Ectodermal cell (in vitro differentiated cells): ENCODE measurements around the gene FAM222B.
"Not testable (repeated sequence)": the region's sequence is repeated elsewhere in the genome, so short reads cannot be mapped to it uniquely, and the experiment has no call there.

Experiments
- H3K27ac ChIP-seq: 2 replicates; pipeline ENCODE4 v1.7.0; 2013; ENCODE audit warnings: mild to moderate bottlenecking, low read depth, low read length; ENCODE audit not compliant: insufficient read depth, poor library complexity, severe bottlenecking
- H3K27me3 ChIP-seq: 2 replicates; pipeline ENCODE4 v1.7.0; 2013; ENCODE audit warnings: mild to moderate bottlenecking, low read length; ENCODE audit not compliant: insufficient read depth, control insufficient read depth, poor library complexity, severe bottlenecking
- H3K36me3 ChIP-seq: one replicate; pipeline ENCODE4 v1.7.0; 2013; ENCODE audit warnings: low read length; ENCODE audit not compliant: control insufficient read depth, insufficient read depth
- H3K4me1 ChIP-seq: one replicate; pipeline ENCODE4 v1.7.0; 2013; ENCODE audit warnings: low read length; ENCODE audit not compliant: control insufficient read depth, insufficient read depth
- H3K4me3 ChIP-seq: 2 replicates; pipeline ENCODE4 v1.7.0; 2013; ENCODE audit warnings: low read depth, low read length, control low read depth; ENCODE audit not compliant: insufficient read depth
- H3K9me3 ChIP-seq: 2 replicates; pipeline ENCODE4 v1.7.0; 2013; ENCODE audit warnings: mild to moderate bottlenecking, low read length, moderate library complexity; ENCODE audit not compliant: control insufficient read depth
- WGBS, 2 experiments: methylation state at CpG; one replicate each; pipeline ENCODE4 v1.1.7; 2013; ENCODE audit warnings: missing lambda C conversion rate in 2 of 2; 5-methylcytosine and 5-hydroxymethylcytosine counted together

Gene FAM222B

DNA sequence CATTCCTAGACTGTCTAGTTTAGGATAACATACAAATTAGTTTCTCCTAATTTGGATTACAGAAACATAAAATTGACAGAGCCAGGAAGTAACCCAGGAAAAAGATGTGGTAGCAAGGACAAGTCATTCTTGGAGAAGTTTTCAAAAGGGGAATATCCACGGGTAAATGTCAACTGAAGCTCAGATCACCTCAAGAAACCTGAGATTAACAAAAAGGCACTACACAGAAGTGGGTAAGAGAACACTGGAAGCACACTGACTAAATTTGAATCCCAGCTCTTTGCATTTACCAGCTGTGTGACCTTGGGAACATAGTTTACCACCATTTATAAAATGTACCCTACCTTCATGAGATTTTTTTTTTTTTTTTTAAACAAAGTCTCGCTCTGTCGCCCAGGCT, 59.4 kb downstream of the FAM222B start:
- H3K9me3 ChIP-seq = no peaks in the 10 kb centered on the region
- H3K4me1 ChIP-seq = no peaks in the 10 kb centered on the region
- WGBS, 2 experiments = 94% methylated on average over 3 of the region's 3 CpGs
- no peaks in the 10 kb centered on the region for H3K27me3 ChIP-seq
- H3K36me3 ChIP-seq = peaks cover 3% of the 10 kb centered on the region
- H3K27ac ChIP-seq = no peak overlapping the region
- no peak overlapping the region for H3K4me3 ChIP-seq

DNA sequence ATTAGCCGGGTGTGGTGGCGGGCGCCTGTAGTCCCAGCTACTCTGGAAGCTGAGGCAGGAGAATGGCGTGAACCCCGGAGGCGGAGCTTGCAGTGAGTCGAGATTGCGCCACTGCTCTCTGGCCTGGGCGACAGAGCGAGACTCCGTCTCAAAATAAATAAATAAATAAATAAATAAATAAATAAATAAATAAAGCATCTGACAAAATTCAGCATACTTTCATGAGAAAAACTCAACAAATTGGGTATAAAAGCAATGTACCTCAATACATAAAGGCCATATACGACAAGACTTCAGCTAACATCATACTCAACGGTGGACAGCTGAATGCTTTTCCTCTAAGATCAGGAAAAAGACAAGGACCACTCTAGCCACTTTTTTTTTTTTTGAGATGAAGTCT, 63.0 kb downstream of the FAM222B start:
- not testable (repeated sequence) for H3K27me3 ChIP-seq, H3K27ac ChIP-seq, H3K4me3 ChIP-seq, H3K9me3 ChIP-seq, H3K36me3 ChIP-seq, H3K4me1 ChIP-seq
- 93 to 95% methylated on average over 10 of the region's 13 CpGs for WGBS, 2 experiments

DNA sequence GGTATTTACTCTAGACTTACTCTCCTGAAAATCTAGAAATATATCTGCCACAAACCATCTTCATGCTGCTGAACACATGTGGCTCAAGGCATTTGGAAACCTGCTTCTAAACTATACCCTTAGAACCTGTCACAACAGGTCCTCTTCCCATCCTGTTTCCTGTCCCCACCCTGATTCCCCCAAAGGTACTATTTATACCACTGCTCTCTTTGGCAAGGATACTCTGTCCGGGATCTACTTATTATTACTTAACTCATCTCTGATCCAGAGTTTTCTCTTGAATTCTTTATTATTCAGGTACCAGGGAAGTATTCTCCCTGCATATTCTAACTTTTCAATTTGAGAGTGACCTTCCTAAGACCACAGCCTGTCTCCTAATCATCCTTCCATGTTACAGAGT, 65.4 kb downstream of the FAM222B start:
- Histone ChIP-seq H3K27me3 (no peaks in the 10 kb centered on the region), H3K9me3 (no peaks in the 10 kb centered on the region), H3K4me1 (no peaks in the 10 kb centered on the region), H3K27ac (no peak overlapping the region), H3K36me3 (peaks cover 3% of the 10 kb centered on the region), H3K4me3 (no peak overlapping the region)
- 90 to 96% methylated on average over 1 of the region's 1 CpG for WGBS, 2 experiments

DNA sequence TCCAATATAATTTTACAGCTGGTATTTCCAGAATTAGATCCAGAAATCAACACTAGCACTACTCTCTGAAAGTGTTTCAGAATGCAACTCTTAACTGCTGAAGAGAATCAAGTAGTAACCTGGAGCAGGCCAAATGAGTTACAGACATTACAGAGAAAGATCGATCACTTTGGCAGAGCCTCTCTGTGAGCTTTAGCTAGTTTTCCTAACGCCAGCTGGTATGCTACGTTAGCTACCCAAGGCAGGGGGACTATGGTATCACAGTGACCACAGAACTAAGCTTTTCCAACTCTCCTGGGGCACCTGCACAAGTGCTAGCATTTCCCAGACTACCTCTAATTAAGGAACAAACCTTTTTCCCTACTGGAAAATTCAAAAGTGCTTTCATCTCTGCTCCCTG, 68.4 kb downstream of the FAM222B start:
- no peak overlapping the region for H3K27ac ChIP-seq

DNA sequence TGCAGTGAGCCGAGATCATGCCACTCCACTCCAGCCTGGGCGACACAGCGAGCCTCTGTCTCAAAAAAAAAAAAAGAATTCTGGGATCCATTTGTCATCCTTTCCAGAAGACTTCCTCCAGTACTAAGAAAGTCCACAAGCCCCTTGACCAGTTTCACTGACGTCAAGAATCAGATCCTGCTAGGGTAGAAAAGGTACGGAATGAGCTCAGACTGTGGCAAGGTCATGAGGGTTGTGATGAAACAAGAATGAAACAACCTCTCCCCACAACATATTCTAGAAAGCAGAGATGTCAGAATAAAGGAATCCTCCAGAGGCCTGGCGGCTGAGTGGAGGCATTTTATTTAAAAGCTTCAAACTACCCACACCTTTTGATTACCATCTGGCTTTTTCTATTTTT, 68.9 kb downstream of the FAM222B start:
- Histone ChIP-seq H3K4me3 (no peak overlapping the region), H3K4me1 (no peaks in the 10 kb centered on the region), H3K36me3 (no peaks in the 10 kb centered on the region), H3K27ac (no peak overlapping the region), H3K9me3 (no peaks in the 10 kb centered on the region), H3K27me3 (no peaks in the 10 kb centered on the region)
- 82 to 87% methylated on average over 5 to 6 of the region's 6 CpGs for WGBS, 2 experiments

More for the DNA sequence above, 68.4 kb downstream of the FAM222B start:
- H3K4me1 ChIP-seq = no peaks in the 10 kb centered on the region
- no peak overlapping the region for H3K4me3 ChIP-seq
- no peaks in the 10 kb centered on the region for H3K36me3 ChIP-seq
- no peaks in the 10 kb centered on the region for H3K27me3 ChIP-seq
- 83 to 90% methylated on average over 3 of the region's 3 CpGs for WGBS, 2 experiments
- H3K9me3 ChIP-seq = no peaks in the 10 kb centered on the region

DNA sequence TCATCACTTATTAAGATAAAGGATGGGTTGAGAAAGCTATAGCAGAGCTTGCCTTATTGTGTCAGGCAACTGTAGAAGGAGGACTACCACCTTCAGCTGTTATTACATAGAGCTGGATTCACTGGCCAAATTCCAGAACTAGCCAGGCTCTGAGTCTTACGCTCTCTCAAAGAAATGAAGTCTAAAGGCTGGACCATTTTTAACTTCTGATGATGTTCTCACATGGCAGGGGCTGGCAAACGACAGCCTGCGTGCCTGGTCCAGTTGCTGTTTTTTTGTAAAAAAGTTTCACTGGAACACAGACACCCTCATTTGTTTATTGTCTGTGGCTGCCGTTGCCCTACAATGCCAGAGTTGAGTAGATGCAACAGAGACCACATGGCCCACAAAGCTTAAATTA, 77.6 kb downstream of the FAM222B start:
- Histone ChIP-seq H3K36me3 (no peaks in the 10 kb centered on the region), H3K9me3 (no peaks in the 10 kb centered on the region), H3K27me3 (no peaks in the 10 kb centered on the region), H3K4me1 (no peaks in the 10 kb centered on the region), H3K27ac (no peak overlapping the region), H3K4me3 (no peak overlapping the region)
- whole genome bisulfite sequencing, 2 experiments = 94 to 95% methylated on average over 4 of the region's 4 CpGs

DNA sequence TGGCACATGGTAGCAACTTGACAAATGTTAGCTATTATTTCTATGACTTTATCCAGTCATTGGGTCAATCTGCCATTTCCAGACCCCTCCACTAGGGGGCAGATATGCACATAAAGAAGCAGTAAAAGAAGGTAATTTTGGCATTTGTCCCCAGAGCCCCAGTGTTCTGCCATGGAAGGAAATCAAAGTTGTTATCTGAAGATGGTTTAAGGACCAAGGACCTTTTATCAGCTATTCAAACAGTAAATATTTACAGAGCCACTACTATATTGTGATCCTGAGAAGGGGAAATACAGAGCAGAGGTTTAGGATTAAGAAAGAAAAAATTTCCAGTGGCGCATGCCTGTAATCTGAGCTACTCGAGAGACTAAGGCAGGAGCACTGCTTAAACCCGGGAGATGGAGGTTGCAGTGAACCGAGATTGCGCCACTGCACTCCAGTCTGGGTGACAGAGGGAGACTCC, 78.8 kb downstream of the FAM222B start:
- H3K4me3 ChIP-seq = no peak overlapping the region
- no peak overlapping the region for H3K27ac ChIP-seq
- WGBS, 2 experiments = 80 to 83% methylated on average over 5 of the region's 5 CpGs
- H3K9me3 ChIP-seq = no peaks in the 10 kb centered on the region
- H3K4me1 ChIP-seq = no peaks in the 10 kb centered on the region
- peaks cover 3% of the 10 kb centered on the region for H3K36me3 ChIP-seq
- H3K27me3 ChIP-seq = no peaks in the 10 kb centered on the region

DNA sequence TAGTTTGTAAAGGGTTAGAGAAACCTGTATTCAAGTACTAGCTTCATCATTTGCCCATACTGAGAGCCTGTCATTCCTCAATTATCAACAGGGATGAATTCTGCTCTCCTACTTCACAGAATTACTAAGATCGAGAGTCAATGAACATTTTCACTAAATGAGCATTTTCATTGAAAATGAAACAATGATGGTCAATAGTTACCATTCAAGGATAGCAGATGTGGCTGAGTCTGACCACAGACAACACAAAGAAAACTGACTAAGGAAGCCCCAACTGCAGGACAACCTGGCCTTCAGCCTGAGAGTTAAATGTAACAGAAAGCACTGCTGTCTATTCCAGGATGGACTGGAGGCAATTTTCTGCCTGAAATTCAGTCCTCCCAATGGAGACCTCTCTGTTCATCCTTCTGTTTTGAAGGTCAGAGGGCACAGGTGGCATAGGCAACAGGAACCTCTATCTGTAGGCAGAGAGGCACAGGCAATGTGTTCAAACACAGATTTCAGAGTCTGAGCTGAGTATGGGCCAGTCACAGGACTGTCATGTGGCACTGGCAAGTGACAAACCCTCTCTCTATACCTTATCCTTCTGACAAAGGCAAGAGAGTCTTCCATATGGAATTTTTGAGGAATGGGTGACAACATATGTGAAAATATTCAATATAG, 79.3 kb downstream of the FAM222B start:
- no peaks in the 10 kb centered on the region for H3K27me3 ChIP-seq
- no peaks in the 10 kb centered on the region for H3K9me3 ChIP-seq
- H3K36me3 ChIP-seq = peaks cover 9% of the 10 kb centered on the region
- H3K27ac ChIP-seq = no peak overlapping the region
- no peak overlapping the region for H3K4me3 ChIP-seq
- WGBS, 2 experiments = 96% methylated on average over 1 of the region's 1 CpG; no CpG with 5 or more reads in 1 of the 2 experiments
- H3K4me1 ChIP-seq = no peaks in the 10 kb centered on the region

DNA sequence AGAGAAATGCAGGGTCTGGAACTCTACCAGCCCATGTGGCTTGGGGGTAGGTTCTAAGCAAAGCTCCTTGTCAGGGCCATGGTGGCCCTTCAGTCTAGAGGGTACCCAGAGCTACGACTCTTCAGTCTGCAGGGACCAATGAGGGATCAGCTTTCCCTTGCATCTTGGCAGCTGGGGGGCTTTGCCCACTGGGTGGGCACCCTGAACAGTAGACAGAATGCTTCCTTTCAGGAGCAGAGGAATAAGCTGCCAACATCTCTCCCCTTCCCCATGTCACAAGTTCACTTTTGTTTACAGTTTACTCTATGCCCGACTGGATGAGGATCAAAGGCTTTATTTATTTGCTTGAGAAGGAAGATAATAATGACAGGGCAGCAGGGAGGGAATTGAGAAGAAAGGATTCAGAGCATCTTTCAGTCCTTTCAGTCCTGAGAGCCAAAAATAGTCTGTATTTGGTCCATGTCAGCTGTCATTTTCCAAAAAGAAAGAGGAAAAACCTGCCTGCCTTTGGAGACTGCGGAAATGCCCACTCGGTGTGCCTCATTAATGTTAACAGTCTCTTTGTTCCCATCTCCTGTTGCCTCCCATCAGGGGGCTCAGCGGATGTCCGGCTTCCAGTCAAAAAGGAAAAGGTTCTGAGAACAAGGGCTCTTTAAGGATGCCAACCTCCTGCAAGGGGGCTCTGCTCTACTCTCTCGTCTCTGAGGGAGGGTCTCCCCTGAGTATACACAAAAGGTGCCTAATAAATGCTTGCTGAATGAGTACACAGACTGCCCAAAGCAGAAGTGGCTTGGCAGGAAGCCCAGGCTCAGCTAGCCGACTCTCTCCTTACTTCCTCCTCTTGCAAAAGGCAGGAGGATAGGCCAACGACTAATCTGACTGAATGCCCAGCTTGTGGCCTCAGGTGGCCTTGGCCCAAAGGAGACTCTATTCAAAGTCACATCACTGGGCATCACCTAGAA, 81.7 kb downstream of the FAM222B start:
- 8 to 14% methylated on average over 9 of the region's 9 CpGs for WGBS, 2 experiments
- Histone ChIP-seq H3K4me3 (no peak overlapping the region), H3K27ac (no peak overlapping the region)

DNA sequence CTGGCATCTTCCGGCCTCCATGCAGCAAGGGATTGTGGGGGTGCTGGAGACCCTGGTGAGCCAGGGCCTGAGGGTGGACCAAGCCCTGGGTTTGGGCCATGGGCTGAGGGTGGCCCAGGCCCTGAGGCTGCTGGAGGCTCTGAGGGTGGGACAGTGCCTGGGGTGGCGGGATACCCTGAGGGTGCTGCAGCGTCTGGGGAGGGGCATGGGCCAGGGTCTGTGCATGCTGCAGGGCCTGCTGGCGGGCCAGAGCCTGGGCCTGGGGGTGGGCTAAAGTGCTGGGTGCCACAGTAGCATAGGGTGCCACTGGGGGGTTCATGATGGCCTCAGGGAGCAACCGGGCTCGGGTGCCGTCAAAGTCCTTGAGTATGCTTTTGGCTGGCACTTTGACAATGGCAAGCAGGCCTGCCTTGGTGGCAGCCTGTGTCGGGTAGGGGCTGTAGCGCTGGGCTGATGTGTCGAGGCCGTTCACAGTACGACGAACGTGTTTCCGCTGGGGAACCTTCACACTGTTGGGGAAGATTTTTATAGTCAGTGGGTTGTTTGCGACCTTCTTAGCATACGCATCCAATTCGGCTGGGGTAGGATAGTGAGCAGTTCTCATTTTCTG, 83.2 kb downstream of the FAM222B start:
- Histone ChIP-seq H3K36me3 (peaks cover 13% of the 10 kb centered on the region), H3K4me3 (no peak overlapping the region)
- WGBS, 2 experiments = 95 to 98% methylated on average over 18 of the region's 18 CpGs

More for the DNA sequence above, 81.7 kb downstream of the FAM222B start:
- Histone ChIP-seq H3K27me3 (no peaks in the 10 kb centered on the region), H3K4me1 (no peaks in the 10 kb centered on the region), H3K36me3 (peaks cover 13% of the 10 kb centered on the region), H3K9me3 (no peaks in the 10 kb centered on the region)

More for the DNA sequence above, 83.2 kb downstream of the FAM222B start:
- no peaks in the 10 kb centered on the region for H3K4me1 ChIP-seq
- no peaks in the 10 kb centered on the region for H3K9me3 ChIP-seq
- H3K27ac ChIP-seq = no peak overlapping the region
- no peaks in the 10 kb centered on the region for H3K27me3 ChIP-seq
